ENCODE data around the gene SERPINA10. TPM values are rescaled to one million over a fixed set of nuclear protein-coding genes. Genes with fewer than 3 reads are reported as not detected.

Gene SERPINA10
- total and polyA plus RNA-seq, 2 of the 13 experiments (the other 11 are each of a cell fraction or from before 2014, with no cell fraction given): 20.1 to 20.2 TPM

GRCh38 chr14:94329857-94330256, 36.8 kb upstream of the SERPINA10 start (continued):
- no peak for TF ChIP-seq ZNF407 (CRISPR knock-in tag; IDR thresholded peaks at IDR 0.05; ENCODE audit: not compliant biosample characterization)
- TF ChIP-seq TARDBP (CRISPR knock-in tag; IDR thresholded peaks at IDR 0.05): no peak
- TF ChIP-seq NR0B2 (CRISPR knock-in tag; IDR thresholded peaks at IDR 0.05): no peak
- no peak for TF ChIP-seq PREB (CRISPR knock-in tag; IDR thresholded peaks at IDR 0.05)
- no peak for TF ChIP-seq PRPF4 (IDR thresholded peaks at IDR 0.05; ENCODE audit: low read depth, low read length, poor library complexity, severe bottlenecking)
- TF ChIP-seq GRHL1 (CRISPR knock-in tag; conservative IDR thresholded peaks at IDR 0.05): no peak
- TF ChIP-seq SP140L (CRISPR knock-in tag; IDR thresholded peaks at IDR 0.05; ENCODE audit: borderline replicate concordance): no peak
- no peak for TF ChIP-seq ZNF678 (CRISPR knock-in tag; IDR thresholded peaks at IDR 0.05)
- TF ChIP-seq ZNF687 (CRISPR knock-in tag; IDR thresholded peaks at IDR 0.05): no peak
- TF ChIP-seq CSRNP1 (CRISPR knock-in tag; IDR thresholded peaks at IDR 0.05): no peak
- TF ChIP-seq ONECUT2 (CRISPR knock-in tag; IDR thresholded peaks at IDR 0.05): no peak

Data from HepG2 (cell line).